ENCODE measurements around the gene MTHFD2L. TPM values are rescaled to one million over a fixed set of nuclear protein-coding genes. Genes with fewer than 3 reads are reported as not detected.

The MTHFD2L gene
- total and polyA plus RNA-seq, 2 donors (not counting 3 experiments of a cell fraction or from before 2014, with no cell fraction given), result 6.9 to 15.2 TPM

GRCh38 chr4:74205046-74205445 is 47.1 kb downstream of the MTHFD2L start:
- dilution Hi-C loops (cut with MboI; ENCODE audit: extremely low pct_ligation_motif_present, low sequenced_read_pairs), result no loop called here
- Histone ChIP-seq H3K36me3 (ENCODE audit: control insufficient read depth in 2 of 2, extremely low read depth in 1 of 2, insufficient read depth in 2 of 2, low read length in 2 of 2) (no peaks in the 10 kb centered on the region), H3K9me3 (replicated peaks; ENCODE audit: control insufficient read depth, insufficient read depth, low read length) (no peaks in the 10 kb centered on the region), H4K20me1 (replicated peaks; ENCODE audit: control insufficient read depth, extremely low read depth, insufficient read depth, low read length) (no peaks in the 10 kb centered on the region), H3K27me3 (ENCODE audit: control insufficient read depth in 2 of 2, insufficient read depth in 2 of 2, low read length in 2 of 2) (no peaks in the 10 kb centered on the region), H3K9ac (replicated peaks; ENCODE audit: extremely low read depth, insufficient read depth, low read length) (no peak overlapping the region), H3K4me1 (ENCODE audit: control insufficient read depth, extremely low read depth, insufficient read depth, low read length) (no peaks in the 10 kb centered on the region), H3K9me1 (replicated peaks; ENCODE audit: control insufficient read depth, extremely low read depth, insufficient read depth, low read length) (no peaks in the 10 kb centered on the region), H3K4me2 (ENCODE audit: insufficient read depth, low read length) (no peak overlapping the region), H2AFZ (ENCODE audit: low read depth, low read length) (no peak overlapping the region), H3K79me2 (ENCODE audit: control insufficient read depth, insufficient read depth, low read length) (no peaks in the 10 kb centered on the region), H3K27ac (ENCODE audit: insufficient read depth, low read depth, low read length) (no peak overlapping the region), H3K4me3 (replicated peaks in 1 of 3; ENCODE audit: insufficient read depth in 1 of 3, low read depth in 1 of 3, low read length in 3 of 3) (no peak overlapping the region)
- FAIRE-seq (no peak), DNase-seq (ENCODE audit: low read depth, low spot score) (no peak)
- POLR2A ChIA-PET, result no interaction called here
- TF ChIP-seq MYC (IDR thresholded peaks at IDR 0.05; ENCODE audit: low read depth, low read length) (no peak), JUN (IDR thresholded peaks at IDR 0.05; ENCODE audit: borderline replicate concordance, insufficient read depth, insufficient read length, low read depth) (no peak), EZH2 (IDR thresholded peaks at IDR 0.05; ENCODE audit: borderline replicate concordance, low read depth, low read length, severe bottlenecking) (no peak), CTCF (IDR thresholded peaks at IDR 0.05; ENCODE audit: extremely low read depth in 1 of 2, insufficient read depth in 1 of 2, low read depth in 1 of 2, low read length in 2 of 2) (no peak), GATA2 (IDR thresholded peaks at IDR 0.05; ENCODE audit: insufficient read depth, insufficient read length, low read depth, low read length) (no peak), POLR2A (IDR thresholded peaks at IDR 0.05; ENCODE audit: low read depth, low read length) (no peak), POLR2AphosphoS5 (IDR thresholded peaks at IDR 0.05; ENCODE audit: insufficient read depth, low read depth, low read length) (no peak), FOS (IDR thresholded peaks at IDR 0.05; ENCODE audit: borderline replicate concordance, insufficient read depth, low read length) (no peak), MAX (IDR thresholded peaks at IDR 0.05; ENCODE audit: insufficient read depth, insufficient read length) (no peak)
- CTCF ChIA-PET, result interaction anchor here (0.7 to 1.9 kb wide), 5 partner anchors 8 to 31 kb away, joined by 4 to 7 read pairs (median 5); no protein-coding TSS in a partner anchor
- intact Hi-C loops (cut with micrococcal nuclease), result no loop called here
- BruUV-seq (replicated peaks), result no TSS peak
